ENCODE data around the gene POLR3GL.
A peak's percentile ranks its signal among the peaks of the same experiment; 100 is the strongest.

POLR3GL gene

DNA sequence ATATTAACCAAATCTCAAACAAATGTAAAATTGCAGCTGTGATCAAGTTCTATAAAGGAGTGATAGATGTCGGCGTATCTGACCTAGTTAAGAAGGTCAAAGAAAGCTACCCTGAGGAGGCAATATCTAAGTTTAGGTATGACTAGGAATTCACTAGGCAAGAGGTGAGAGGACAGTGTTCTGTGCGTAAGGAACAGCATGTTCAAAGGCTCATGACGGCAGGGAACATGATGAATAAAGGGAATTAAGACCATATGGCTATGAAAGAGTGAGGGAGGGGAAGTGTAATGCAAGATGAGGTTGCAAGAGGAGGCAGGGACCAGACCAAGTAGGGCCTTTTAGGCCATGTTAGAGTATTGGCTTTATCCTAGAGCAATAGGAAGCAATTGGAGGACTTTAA is 15.3 kb upstream of the POLR3GL start:
- no peak for DNase-seq (ENCODE audit: low read depth)

DNA sequence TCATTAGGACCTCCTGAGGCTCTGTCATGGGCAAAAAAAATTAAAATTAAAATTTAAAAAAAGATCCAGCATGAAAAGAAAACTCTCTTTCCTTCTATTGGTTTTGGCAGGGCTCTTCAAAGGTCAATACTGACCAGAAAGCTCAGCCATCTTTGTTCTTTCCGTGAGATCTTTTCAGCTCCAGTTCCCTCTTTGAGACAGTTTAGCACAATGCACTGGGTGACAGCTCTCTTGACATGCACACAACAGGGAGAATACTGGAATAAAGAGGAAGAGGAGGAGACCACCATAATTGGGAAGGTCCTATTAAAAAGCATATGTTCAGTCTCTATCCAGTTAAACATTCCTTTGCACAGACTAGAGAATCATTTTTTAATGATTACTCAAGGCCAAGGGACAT is 13.0 kb upstream of the POLR3GL start:
- DNase-seq (ENCODE audit: low read depth) = no peak

DNA sequence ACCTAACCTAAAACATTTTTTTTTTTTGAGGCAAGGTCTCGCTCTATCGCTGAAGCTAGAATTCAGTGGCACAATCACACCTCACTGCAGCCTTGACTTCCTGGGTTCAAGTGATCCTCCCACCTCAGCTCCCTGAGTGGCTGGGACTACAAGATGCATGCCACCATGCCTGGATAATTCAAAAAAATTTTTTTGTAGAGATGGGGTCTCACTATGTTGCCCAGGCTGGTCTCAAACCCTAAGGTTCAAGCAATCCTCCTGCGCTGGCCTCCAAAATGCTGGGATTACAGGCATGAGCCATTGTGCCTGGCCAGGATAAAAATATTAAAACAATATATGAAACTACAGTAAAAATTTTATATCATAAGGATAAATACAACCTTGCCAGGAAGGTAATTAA is 11.6 kb upstream of the POLR3GL start:
- DNase-seq (ENCODE audit: low read depth) = no peak

- DNase-seq (ENCODE audit: low read depth) = no peak
Observed at GRCh38 chr1:145953861-145954260, 10.6 kb upstream of the POLR3GL start.

GRCh38 chr1:145955436-145955835 is 9.1 kb upstream of the POLR3GL start:
- no peak for DNase-seq (ENCODE audit: low read depth)

DNA sequence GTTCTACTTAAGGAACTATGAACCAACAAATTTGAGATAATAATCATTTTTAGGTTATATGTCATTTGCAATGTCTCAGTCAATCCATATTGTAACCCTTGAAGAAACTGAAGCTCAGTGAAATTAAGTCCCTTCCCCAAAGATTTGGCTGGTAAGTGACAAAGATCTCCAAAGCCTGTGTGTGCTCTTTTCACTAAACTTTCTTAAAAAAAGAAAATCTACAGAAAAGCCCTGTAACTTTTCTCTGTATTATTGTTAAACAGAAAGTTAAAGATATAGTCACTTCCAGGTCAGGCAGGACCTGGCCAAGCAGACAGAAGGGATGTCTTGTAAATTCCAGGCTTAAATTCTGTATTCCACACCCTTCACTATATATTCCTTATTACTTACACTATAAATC is 8.1 kb upstream of the POLR3GL start:
- no peak for DNase-seq (ENCODE audit: low read depth)

- DNase-seq (ENCODE audit: low read depth) = no peak
Observed at GRCh38 chr1:145956781-145957442, 7.6 kb upstream of the POLR3GL start.

DNA sequence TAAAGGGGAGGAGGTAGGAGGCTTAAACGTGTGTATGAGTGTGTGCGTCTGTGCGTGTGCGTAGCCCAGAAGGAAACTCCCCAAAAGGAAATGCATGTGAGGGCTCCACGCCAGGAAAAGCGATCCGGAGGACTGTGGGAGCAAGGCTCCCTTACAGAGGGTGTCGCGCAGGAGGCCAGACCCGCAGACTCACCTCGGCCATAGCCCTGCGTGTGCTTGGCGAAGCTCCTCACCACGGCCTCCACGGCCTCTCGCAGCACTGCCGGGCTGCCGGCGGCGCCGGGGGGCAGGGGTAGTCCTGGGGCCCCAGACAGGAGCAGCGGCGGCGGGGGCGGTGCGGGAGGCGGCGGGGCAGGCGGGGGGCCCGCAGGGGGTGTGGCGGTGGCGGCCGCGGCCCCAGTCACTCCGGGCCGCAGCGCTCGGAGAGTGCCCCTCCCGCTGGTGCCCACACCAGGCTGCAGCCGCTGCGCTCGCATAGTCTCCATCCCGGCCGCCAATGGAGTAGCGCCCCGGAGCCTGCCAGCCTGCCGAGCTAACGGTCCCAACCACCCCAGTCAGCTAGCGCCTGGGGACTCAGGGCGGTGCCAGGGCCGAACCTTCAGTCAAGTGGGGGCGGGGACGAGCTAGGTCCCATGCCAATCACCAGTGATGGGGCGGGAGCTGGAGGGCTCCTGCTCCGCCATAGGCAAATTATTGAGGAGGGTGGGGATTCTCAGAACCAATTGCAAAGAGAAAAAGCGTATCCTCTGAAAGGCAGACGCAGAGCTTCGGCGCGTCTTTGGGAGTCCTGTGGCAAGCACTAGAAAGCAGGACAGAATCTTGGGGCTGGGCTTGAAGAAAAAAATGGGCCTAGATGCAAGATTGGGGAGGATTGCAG is 6.8 kb upstream of the POLR3GL start, which contains the start of gene LIX1L:
LIX1L (minus strand) TSS at position 575 of the 877 bp plus-strand sequence; CDS start at position 485, 90 bp downstream.
- DNase-seq (ENCODE audit: low read depth) = peak; percentile 89

GRCh38 chr1:145958734-145959133 is 5.8 kb upstream of the POLR3GL start:
- DNase-seq (ENCODE audit: low read depth) = no peak

DNA sequence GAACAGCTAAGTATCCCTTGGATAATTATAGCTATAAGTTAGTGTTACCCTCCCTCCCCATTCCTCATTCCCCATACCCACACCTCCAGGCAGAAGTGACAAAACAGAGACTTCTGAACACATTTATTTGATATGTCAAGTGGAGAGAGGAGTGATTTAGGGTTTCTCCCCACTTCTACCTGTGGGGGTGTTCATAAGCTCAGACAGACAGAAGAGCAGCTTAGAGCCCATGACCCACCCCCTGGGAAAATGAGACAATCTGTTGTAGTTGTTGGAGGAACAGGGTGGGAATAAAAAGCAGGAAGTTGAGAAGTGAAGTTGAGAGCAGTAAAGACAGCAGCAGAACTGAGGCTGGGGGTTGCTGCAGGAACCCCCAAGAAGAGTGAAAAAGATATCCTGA is 5.2 kb upstream of the POLR3GL start:
- DNase-seq (ENCODE audit: low read depth) = no peak

GRCh38 chr1:145959957-145960467 is 4.5 kb upstream of the POLR3GL start:
- DNase-seq (ENCODE audit: low read depth) = no peak

- DNase-seq (ENCODE audit: low read depth) = no peak
Observed at GRCh38 chr1:145960468-145961108, 3.9 kb upstream of the POLR3GL start.

GRCh38 chr1:145961109-145961424 is 3.4 kb upstream of the POLR3GL start:
- no peak for DNase-seq (ENCODE audit: low read depth)

DNA sequence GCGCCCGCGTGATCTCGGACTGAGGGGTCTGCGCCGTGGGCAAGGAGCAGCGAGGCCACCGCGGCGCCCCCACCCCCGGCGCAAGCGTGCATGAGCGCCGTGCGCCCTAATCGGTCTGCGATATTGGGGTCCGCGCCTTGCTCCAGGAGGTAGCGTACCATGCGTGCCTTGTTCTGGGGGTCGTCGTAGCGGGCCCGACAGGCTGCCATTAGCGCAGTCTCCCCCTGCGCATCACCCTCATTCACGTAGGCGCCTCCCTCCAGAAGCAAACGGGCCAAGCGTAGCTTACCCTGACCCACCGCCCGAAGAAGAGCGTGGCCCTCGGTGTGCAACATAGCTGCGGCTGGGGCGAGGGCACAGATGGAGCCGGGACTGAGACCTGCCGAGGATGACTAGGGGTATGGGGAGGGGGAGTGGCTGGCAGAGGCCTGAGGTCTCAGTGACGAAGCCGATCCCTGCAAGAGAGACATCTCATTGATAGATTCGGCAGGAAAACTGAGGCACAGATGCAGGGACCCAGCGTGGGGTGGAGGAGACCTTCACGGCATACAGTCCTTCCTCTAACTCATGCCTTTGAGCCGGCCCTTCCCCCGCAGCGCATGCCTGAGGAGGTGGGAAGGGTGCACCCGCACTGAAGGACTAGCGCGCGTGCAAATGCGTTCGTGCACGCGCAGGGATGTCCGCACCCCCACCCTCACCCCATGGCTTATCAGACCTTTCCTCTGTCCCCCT is 2.9 kb upstream of the POLR3GL start:
- no peak for DNase-seq (ENCODE audit: low read depth)

GRCh38 chr1:145962157-145963102 is 2.1 kb upstream of the POLR3GL start:
- no peak for DNase-seq (ENCODE audit: low read depth)

- no peak for DNase-seq (ENCODE audit: low read depth)
Observed at GRCh38 chr1:145963265-145964019, 1.0 kb upstream of the POLR3GL start.

GRCh38 chr1:145965119-145965744 is 742 bp downstream of the POLR3GL start:
- DNase-seq (ENCODE audit: low read depth) = no peak

- no peak for DNase-seq (ENCODE audit: low read depth)
Observed at GRCh38 chr1:145967288-145967687, 2.8 kb downstream of the POLR3GL start.

DNA sequence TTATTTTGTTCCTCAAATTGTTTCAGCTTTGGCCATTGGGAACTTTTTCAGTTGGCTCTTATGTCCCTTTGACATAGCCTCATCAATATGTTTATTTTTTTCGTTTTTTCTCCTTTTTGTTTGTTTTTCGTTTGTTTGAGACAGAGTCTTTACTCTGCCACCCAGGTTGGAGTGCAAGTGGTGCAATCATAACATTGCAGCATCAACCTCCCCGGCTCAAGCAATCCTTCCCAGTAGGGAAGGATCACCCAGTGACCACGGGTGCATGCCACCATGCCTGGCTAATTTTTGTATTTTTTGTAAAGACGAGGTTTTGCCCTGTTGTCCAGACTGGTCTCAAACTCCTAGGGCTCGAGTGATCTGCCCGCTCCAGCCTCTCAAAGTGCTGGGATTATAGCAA is 8.1 kb downstream of the POLR3GL start:
- no peak for DNase-seq (ENCODE audit: low read depth)

GRCh38 chr1:145974721-145975120 is 10.2 kb downstream of the POLR3GL start:
- no peak for DNase-seq (ENCODE audit: low read depth)
